ENCODE data around the gene SBDS.

Gene SBDS

GRCh38 chr7:66937940-66938339 lies 57.4 kb downstream of the SBDS start:
- no peak overlapping the region for H3K4me3 Mint-ChIP-seq
- H3K27ac Mint-ChIP-seq = peak overlapping the region; percentile 34
- peaks cover 56% of the 10 kb centered on the region for H3K4me1 Mint-ChIP-seq (ENCODE audit: low read depth)
- DNase-seq = no peak
- no peaks in the 10 kb centered on the region for H3K9me3 Mint-ChIP-seq
- H3K27me3 Mint-ChIP-seq = no peaks in the 10 kb centered on the region
- H3K36me3 Mint-ChIP-seq (ENCODE audit: low read depth) = peaks cover 79% of the 10 kb centered on the region

All from activated T-cell treated with anti-CD3 and anti-CD28 coated beads, Interleukin-2, amount 50 U/mL, for 24 hours (primary cell).